Peyer's patch (tissue), 4 donors: ENCODE results near the gene STK25. TPM values are rescaled to one million over a fixed set of nuclear protein-coding genes. Genes with fewer than 3 reads are reported as not detected.
"Not testable (repeated sequence)": the region's sequence is repeated elsewhere in the genome, so short reads cannot be mapped to it uniquely, and the experiment has no call there.

Experiments
- DNase-seq, 3 donors: peaks; one replicate each; pipeline ENCODE4 v3.0.0-alpha.2; 2017 to 2019
- H3K27ac ChIP-seq, 4 donors: fragments of 200-600 bp; sonication (generic); one replicate each; pipeline ENCODE4 v1.5.1; 2016 to 2019
- H3K27me3 ChIP-seq, 2 donors: fragments of 200-600 bp; sonication (generic); one replicate each; pipeline ENCODE4 v1.5.1; 2019
- H3K36me3 ChIP-seq, 3 donors: fragments of 200-600 bp; sonication (generic); one replicate each; pipeline ENCODE4 v1.5.1; 2016 to 2019
- H3K4me1 ChIP-seq, 4 donors: fragments of 200-600 bp; sonication (generic); one replicate each; pipeline ENCODE4 v1.5.1; 2016 to 2019
- H3K4me3 ChIP-seq, 4 donors: fragments of 200-600 bp; sonication (generic); 1 replicate in 3 of 4; 2 replicates in 1 of 4; pipeline ENCODE4 v1.5.1; 2016 to 2019; ENCODE audit warnings: mild to moderate bottlenecking in 1 of 4
- H3K9me3 ChIP-seq, 4 donors: fragments of 200-600 bp; sonication (generic); one replicate each; pipeline ENCODE4 v1.5.1; 2016 to 2019; ENCODE audit warnings: mild to moderate bottlenecking in 1 of 4
- POLR2A ChIP-seq, 2 donors: fragments of 450-650 bp; IDR thresholded peaks; one replicate each; pipeline ENCODE4 v1.5.1; 2017; ENCODE audit warnings: antibody characterized with exemption in 2 of 2, mild to moderate bottlenecking in 2 of 2, moderate library complexity in 2 of 2
- total RNA-seq, 4 donors: library from RNA; depleted of rRNA; stranded (reverse); fragments of >200 nt; gene quantifications; one replicate each; pipeline ENCODE4 v1.1.0, GENCODE V29; 2016
- TF ChIP-seq, protein P1 (sequence below), 6 experiments: fragments of 450-650 bp in 4 of 6; fragments of 200-600 bp in 2 of 6; sonication (generic) in 1 of 6; IDR thresholded peaks; one replicate each; pipeline ENCODE4 v1.5.1; 2017 to 2019; ENCODE audit warnings: antibody characterized with exemption in 6 of 6, mild to moderate bottlenecking in 3 of 6, moderate library complexity in 1 of 6

Gene STK25
- total RNA-seq, 4 donors from 2014 or later = 149 to 356 (median 275) TPM

DNA sequence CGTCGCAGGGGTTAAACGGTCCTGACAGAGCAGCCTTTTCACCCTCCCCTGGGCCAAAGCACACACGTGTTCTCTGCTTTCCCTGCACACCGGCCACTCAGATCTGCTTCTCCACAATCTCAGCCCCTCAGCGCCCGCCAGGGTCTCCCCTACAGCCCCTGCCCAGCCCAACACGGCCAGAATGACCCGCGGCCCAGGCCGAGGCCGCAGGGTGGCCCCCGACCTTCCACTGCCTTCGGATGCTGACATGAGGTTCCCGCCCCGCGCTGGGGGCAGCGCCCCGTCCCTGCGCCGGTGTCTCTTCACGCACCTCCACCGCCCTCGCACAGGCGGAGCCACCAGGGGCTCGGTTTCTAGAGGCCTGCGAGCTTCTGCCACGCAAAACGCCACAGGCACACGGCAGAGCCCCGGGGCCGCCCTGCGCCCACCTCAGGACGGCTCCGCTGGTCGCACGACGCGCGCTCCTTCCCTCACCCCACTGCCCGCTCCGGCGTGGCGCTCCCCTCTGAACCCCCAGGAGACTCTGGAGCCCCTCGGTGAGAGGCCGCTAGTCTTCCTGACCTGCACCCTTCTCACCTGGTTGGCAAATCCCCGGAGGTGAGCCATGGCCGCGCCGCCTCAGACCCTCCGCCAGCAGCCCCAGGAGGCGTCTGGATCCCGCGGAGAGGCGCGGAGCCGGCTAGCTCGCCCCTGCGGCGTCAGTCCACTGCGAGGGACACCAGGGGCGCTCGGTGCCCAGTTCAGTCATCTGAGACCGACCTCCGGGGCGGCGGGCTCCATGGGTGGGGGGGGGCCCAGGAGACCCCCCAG is 749 bp downstream of the STK25 start:
- H3K36me3 ChIP-seq = peaks cover 0 to 5% (median 0%) of the 10 kb centered on the region in 3 donors
- peaks cover 0 to 30% (median 9%) of the 10 kb centered on the region in 4 donors for H3K4me1 ChIP-seq
- peak overlapping the region; percentile 87 to 99 (median 93) for H3K4me3 ChIP-seq
- peak in 1 of 3 donors; percentile 60 for DNase-seq
- peak overlapping the region; percentile 82 to 87 (median 86) for H3K27ac ChIP-seq
- TF ChIP-seq, protein P1, sequence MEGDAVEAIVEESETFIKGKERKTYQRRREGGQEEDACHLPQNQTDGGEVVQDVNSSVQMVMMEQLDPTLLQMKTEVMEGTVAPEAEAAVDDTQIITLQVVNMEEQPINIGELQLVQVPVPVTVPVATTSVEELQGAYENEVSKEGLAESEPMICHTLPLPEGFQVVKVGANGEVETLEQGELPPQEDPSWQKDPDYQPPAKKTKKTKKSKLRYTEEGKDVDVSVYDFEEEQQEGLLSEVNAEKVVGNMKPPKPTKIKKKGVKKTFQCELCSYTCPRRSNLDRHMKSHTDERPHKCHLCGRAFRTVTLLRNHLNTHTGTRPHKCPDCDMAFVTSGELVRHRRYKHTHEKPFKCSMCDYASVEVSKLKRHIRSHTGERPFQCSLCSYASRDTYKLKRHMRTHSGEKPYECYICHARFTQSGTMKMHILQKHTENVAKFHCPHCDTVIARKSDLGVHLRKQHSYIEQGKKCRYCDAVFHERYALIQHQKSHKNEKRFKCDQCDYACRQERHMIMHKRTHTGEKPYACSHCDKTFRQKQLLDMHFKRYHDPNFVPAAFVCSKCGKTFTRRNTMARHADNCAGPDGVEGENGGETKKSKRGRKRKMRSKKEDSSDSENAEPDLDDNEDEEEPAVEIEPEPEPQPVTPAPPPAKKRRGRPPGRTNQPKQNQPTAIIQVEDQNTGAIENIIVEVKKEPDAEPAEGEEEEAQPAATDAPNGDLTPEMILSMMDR (IDR thresholded peaks at IDR 0.05) = peak in 1 of 6 experiments; percentile 16
- no peak for TF ChIP-seq POLR2A (IDR thresholded peaks at IDR 0.05)
- H3K9me3 ChIP-seq = no peaks in the 10 kb centered on the region
- no peaks in the 10 kb centered on the region for H3K27me3 ChIP-seq

DNA sequence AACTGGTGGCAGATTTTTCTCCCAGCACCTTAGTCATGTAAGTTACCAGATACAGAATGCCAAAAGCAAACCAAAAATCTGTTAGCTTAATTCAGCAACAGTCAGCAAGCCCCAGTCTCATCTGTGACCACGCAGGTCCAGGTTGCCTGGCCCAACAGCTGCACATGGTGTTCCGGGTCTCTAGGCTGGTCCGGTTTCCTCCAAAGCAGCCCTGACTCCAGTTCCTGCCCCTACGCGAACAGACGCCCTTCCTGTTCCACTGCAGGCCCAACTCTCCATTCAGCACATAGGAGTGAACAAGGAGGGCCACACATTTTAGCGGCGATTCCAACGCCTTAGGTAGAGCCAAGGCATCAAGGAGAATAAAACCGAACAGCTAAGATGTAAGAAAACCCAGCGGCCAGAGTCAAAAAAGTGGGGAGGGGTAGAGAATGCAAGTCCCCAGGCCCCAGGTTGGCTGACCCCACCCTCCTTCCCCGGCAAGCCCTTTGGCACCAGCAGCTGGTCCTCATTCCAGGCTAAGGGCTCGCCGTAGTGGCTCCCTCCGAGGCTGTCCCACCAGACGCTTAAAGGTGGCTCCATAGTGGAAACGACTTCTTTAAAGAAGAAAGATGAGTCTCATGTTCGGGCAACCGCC is 1.5 kb downstream of the STK25 start:
- Histone ChIP-seq H3K9me3 (no peaks in the 10 kb centered on the region), H3K27me3 (no peaks in the 10 kb centered on the region), H3K4me3 (peak overlapping the region; percentile 87 to 99 (median 93)), H3K27ac (peak overlapping the region in 2 of 4 donors; percentile 86), H3K4me1 (peaks cover 0 to 30% (median 9%) of the 10 kb centered on the region in 4 donors), H3K36me3 (peaks cover 0 to 5% (median 0%) of the 10 kb centered on the region in 3 donors)
- DNase-seq = no peak
- TF ChIP-seq, protein P1 (IDR thresholded peaks at IDR 0.05) = no peak
- TF ChIP-seq POLR2A (IDR thresholded peaks at IDR 0.05) = no peak

DNA sequence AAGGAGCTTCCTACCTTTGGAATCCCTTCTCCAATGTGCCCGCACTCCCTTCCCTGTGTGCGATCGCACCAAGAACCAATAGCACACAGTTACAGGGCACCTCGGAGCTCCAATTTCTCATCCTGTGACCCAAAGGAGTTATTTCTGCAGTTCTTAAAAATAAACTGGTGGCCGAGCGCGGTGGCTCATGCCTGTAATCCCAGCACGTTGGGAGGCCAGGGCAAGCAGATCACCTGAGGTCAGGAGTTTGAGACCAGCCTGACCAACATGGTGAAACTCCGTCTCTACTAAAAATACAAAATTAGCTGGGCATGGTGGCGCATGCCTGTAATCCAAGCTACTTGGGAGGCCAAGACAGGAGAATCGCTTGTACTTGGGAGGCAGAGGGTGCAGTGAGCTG is 2.1 kb downstream of the STK25 start:
- H3K27ac ChIP-seq, H3K4me3 ChIP-seq, H3K9me3 ChIP-seq, H3K27me3 ChIP-seq, H3K36me3 ChIP-seq, DNase-seq: not testable (repeated sequence)
- H3K4me1 ChIP-seq = peaks cover 0 to 30% (median 9%) of the 10 kb centered on the region in 4 donors

DNA sequence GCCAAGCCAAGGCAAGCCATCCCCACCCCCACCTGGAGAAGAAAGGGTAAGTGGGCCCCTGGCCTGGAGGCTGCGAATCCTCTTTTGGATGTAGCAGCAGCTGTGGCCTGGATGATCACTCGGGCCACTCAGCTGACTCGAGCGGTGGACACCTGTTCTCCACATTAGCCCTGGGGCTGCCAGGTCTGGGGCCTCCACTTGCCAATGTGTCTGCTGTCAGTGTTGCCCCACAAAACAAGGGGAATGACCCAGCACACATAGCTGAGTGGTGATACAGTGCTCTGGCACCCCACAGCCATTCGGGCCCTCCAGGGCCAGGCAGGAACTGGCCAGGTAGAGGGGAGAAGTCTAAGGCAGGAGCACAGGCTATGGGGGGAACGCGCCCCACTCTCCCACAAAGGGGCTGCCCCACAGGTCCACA is 2.6 kb downstream of the STK25 start:
- Histone ChIP-seq H3K27me3 (no peaks in the 10 kb centered on the region), H3K9me3 (no peaks in the 10 kb centered on the region), H3K27ac (no peak overlapping the region), H3K36me3 (peaks cover 0 to 15% (median 0%) of the 10 kb centered on the region in 3 donors), H3K4me3 (no peak overlapping the region), H3K4me1 (peaks cover 0 to 30% (median 9%) of the 10 kb centered on the region in 4 donors)
- no peak for DNase-seq
- TF ChIP-seq, protein P1 (IDR thresholded peaks at IDR 0.05) = no peak
- TF ChIP-seq POLR2A (IDR thresholded peaks at IDR 0.05) = no peak

DNA sequence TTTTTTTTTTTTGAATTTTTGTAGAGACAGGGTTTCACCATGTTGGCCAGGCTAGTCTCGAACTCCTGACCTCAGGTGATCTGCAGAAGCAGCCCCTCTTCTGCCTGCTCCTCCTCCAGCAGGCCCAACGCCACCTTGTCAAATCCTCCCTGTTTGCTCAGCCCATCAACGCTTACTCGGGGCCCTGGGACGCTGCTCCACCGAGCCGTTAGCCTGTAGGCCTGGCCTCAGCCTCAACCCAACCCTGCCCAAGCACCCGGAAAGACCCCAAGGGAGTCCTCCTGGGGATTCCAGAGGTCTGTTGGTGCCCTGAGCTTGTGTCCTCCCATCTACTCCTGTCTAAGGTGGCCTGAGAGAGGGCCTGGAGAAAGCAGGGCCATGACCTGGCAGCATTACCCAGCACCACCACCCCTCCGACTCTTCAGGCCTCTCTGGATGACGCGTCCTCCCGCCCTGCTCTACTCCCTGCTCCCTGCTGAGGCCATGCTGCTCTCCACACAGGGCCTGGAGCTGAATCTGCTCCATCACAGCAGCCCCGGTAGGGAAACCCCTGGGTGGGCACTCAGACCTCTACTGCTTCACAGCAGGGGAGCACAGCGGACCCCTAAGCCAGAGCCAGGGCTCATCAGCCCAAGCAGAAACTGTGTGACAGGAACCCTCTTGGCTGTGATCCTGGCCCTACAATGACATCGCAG is 3.2 kb downstream of the STK25 start:
- peaks cover 0 to 30% (median 9%) of the 10 kb centered on the region in 4 donors for H3K4me1 ChIP-seq
- H3K9me3 ChIP-seq = no peaks in the 10 kb centered on the region
- peaks cover 0 to 18% (median 0%) of the 10 kb centered on the region in 3 donors for H3K36me3 ChIP-seq
- no peaks in the 10 kb centered on the region for H3K27me3 ChIP-seq
- TF ChIP-seq, protein P1 (IDR thresholded peaks at IDR 0.05) = no peak
- TF ChIP-seq POLR2A (IDR thresholded peaks at IDR 0.05) = no peak
- H3K27ac ChIP-seq = no peak overlapping the region
- no peak overlapping the region for H3K4me3 ChIP-seq
- DNase-seq = no peak
